Body of pancreas (tissue), 4 donors: ENCODE data around the gene LSM3. TPM values are rescaled to one million over a fixed set of nuclear protein-coding genes. Genes with fewer than 3 reads are reported as not detected.

Experiments used
- ATAC-seq: fragments of 150-250 bp; one replicate; pipeline ENCODE4 v1.9.1; 2016
- DNase-seq, 4 donors: peaks; one replicate each; pipeline ENCODE4 v3.0.0-alpha.2; 2019
- H3K27ac ChIP-seq, 4 donors: fragments of 200-600 bp; sonication (generic); 1 replicate in 3 of 4; 2 replicates in 1 of 4; pipeline versions ENCODE4 v1.5.1 to v1.6.1; 2016 to 2019; ENCODE audit warnings: mild to moderate bottlenecking in 1 of 4, mixed read lengths in 1 of 4, moderate library complexity in 1 of 4
- H3K27me3 ChIP-seq, 2 donors: fragments of 200-600 bp; sonication (generic); one replicate each; pipeline ENCODE4 v1.6.0; 2016; ENCODE audit warnings: mild to moderate bottlenecking in 1 of 2
- H3K36me3 ChIP-seq, 2 donors: fragments of 200-600 bp; sonication (generic); replicated peaks in 1 of 2; 2 replicates each; pipeline ENCODE4 v1.5.1; 2016; ENCODE audit warnings: low read depth in 2 of 2; ENCODE audit not compliant: insufficient read depth in 1 of 2
- H3K4me1 ChIP-seq: fragments of 200-600 bp; sonication (generic); one replicate; pipeline ENCODE4 v1.6.0; 2016
- H3K4me3 ChIP-seq, 2 donors: fragments of 200-600 bp; sonication (generic); 1 replicate in 1 of 2; 2 replicates in 1 of 2; pipeline ENCODE4 v1.5.1; 2016 to 2019
- H3K9me3 ChIP-seq, 3 donors: fragments of 200-600 bp; sonication (generic); 1 replicate in 2 of 3; 2 replicates in 1 of 3; pipeline ENCODE4 v1.5.1; 2016
- POLR2A ChIP-seq, 3 donors: fragments of 450-650 bp; IDR thresholded peaks; one replicate each; pipeline ENCODE4 v1.6.1; 2016; ENCODE audit warnings: antibody characterized with exemption in 3 of 3, mild to moderate bottlenecking in 2 of 3
- WGBS, 2 donors: methylation state at CpG; one replicate each; pipeline ENCODE4 v1.1.5; 2017; 5-methylcytosine and 5-hydroxymethylcytosine counted together
- intact Hi-C: fragments of 100-400 bp; cut with DNase I; formaldehyde crosslinking; loops from one replicate; pipeline ENCODE4 v1.15.1; 2023
- total RNA-seq, 2 donors: library from RNA; depleted of rRNA; stranded (reverse); fragments of >200 nt; gene quantifications; one replicate each; pipeline ENCODE4 v1.1.0, GENCODE V29; 2016
- TF ChIP-seq, protein P1 (sequence below), 7 experiments: fragments of 450-650 bp in 4 of 7; fragments of 200-600 bp in 3 of 7; sonication (generic) in 3 of 7; IDR thresholded peaks; one replicate each; pipeline ENCODE4 v1.5.1; 2016 to 2019; ENCODE audit warnings: antibody characterized with exemption in 7 of 7

Gene LSM3
- total RNA-seq, 2 donors from 2014 or later: 5.3 to 6.0 TPM

DNA sequence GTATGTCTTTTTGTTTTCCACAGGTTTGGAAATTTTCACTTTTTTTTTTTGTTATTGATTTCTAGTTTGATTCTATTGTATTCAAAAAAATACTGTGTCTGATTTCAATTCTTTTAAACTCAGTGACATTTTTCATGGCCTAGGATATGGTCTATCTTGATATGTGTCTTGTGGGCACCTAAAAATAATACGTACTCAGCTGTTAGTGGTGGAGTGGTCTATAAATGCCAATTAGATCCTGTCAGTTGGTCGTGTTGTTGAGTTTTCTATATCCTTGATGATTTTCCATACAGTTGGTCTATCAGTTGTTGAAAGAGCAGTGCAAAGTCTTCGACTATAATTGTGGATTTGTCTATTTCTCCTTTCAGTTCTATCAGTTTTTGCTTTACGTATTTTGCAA, 61.7 kb downstream of the LSM3 start:
- Histone ChIP-seq H3K4me3 (no peak overlapping the region), H3K4me1 (no peaks in the 10 kb centered on the region), H3K27me3 (no peaks in the 10 kb centered on the region), H3K27ac (no peak overlapping the region), H3K36me3 (no peaks in the 10 kb centered on the region), H3K9me3 (no peaks in the 10 kb centered on the region)
- 62 to 64% methylated on average over 4 of the region's 4 CpGs for WGBS, 2 donors
- no peak for ATAC-seq
- intact Hi-C loops: no loop called here
- TF ChIP-seq, protein P1, sequence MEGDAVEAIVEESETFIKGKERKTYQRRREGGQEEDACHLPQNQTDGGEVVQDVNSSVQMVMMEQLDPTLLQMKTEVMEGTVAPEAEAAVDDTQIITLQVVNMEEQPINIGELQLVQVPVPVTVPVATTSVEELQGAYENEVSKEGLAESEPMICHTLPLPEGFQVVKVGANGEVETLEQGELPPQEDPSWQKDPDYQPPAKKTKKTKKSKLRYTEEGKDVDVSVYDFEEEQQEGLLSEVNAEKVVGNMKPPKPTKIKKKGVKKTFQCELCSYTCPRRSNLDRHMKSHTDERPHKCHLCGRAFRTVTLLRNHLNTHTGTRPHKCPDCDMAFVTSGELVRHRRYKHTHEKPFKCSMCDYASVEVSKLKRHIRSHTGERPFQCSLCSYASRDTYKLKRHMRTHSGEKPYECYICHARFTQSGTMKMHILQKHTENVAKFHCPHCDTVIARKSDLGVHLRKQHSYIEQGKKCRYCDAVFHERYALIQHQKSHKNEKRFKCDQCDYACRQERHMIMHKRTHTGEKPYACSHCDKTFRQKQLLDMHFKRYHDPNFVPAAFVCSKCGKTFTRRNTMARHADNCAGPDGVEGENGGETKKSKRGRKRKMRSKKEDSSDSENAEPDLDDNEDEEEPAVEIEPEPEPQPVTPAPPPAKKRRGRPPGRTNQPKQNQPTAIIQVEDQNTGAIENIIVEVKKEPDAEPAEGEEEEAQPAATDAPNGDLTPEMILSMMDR (IDR thresholded peaks at IDR 0.05): no peak
- TF ChIP-seq POLR2A (IDR thresholded peaks at IDR 0.05): no peak
- DNase-seq: no peak

DNA sequence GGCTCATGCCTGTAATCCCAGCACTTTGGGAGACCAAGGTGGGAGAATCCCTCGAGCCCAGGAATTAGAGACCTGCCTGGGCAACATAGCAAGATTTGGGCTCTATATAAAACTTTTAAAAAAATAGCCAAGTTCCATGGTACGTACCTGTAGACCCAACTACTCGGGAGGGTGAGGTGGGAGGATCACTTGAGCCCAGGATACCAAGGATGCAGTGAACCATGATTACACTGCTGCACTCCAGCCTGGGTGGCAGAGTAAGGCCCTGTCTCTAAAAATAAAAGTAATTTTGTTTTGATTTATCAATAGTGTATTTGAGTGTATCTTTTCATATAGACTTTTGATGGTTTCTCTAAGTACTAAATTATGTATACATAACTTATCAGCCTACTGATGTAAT, 63.1 kb downstream of the LSM3 start:
- ATAC-seq: no peak
- no peaks in the 10 kb centered on the region for H3K9me3 ChIP-seq
- no peaks in the 10 kb centered on the region for H3K27me3 ChIP-seq
- TF ChIP-seq, protein P1 (IDR thresholded peaks at IDR 0.05): no peak
- TF ChIP-seq POLR2A (IDR thresholded peaks at IDR 0.05): no peak
- H3K27ac ChIP-seq: no peak overlapping the region
- no peaks in the 10 kb centered on the region for H3K36me3 ChIP-seq
- 82 to 87% methylated on average over 3 of the region's 3 CpGs for WGBS, 2 donors
- H3K4me1 ChIP-seq: no peaks in the 10 kb centered on the region
- H3K4me3 ChIP-seq: no peak overlapping the region
- intact Hi-C loops: no loop called here
- DNase-seq: no peak

DNA sequence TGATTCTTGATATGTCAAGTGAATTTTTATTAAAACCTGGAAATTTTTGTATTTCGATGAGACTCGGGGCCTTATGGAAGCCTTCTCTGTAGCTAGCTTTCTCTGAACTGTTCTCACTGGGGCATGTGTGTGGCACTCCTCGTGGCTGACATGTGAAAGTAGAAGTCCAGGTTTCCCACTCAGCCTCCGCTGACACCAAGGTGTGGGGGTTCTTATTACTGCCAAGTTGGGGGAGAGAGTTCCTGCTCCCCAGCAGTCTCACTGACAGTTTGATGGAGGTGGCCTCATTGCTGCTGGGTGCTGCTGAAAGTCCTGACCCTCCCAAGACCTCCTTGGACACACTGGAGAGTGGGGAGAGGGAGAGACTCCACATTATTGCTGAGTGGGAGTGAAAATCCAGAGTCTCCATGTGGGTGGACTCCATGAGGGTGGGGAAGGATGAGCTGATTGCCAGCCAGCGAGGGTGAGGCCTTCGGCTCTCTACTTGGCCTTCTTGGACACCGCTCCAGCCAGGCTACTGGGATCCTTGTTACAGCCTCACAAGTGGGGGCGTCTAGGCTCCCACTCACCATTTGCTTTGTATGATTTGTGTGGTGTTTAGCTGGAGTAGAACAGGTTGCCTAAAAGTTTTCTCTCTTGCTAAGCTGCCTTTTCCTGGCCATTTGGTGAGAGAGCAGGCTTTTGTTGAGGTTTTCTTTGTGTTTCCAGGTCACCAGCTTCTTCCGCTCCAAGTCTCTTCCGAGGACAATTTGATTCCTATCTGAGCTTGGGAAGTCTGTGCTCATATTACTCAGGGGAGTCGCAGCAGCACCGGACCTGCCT, 64.1 kb downstream of the LSM3 start:
- intact Hi-C loops: no loop called here
- no peaks in the 10 kb centered on the region for H3K36me3 ChIP-seq
- ATAC-seq (no peak), DNase-seq (no peak)
- TF ChIP-seq, protein P1 (IDR thresholded peaks at IDR 0.05): no peak
- TF ChIP-seq POLR2A (IDR thresholded peaks at IDR 0.05): no peak
- no peaks in the 10 kb centered on the region for H3K27me3 ChIP-seq
- no peak overlapping the region for H3K4me3 ChIP-seq
- H3K4me1 ChIP-seq: no peaks in the 10 kb centered on the region
- 81 to 82% methylated on average over 12 of the region's 12 CpGs for WGBS, 2 donors
- no peak overlapping the region for H3K27ac ChIP-seq
- H3K9me3 ChIP-seq: no peaks in the 10 kb centered on the region

DNA sequence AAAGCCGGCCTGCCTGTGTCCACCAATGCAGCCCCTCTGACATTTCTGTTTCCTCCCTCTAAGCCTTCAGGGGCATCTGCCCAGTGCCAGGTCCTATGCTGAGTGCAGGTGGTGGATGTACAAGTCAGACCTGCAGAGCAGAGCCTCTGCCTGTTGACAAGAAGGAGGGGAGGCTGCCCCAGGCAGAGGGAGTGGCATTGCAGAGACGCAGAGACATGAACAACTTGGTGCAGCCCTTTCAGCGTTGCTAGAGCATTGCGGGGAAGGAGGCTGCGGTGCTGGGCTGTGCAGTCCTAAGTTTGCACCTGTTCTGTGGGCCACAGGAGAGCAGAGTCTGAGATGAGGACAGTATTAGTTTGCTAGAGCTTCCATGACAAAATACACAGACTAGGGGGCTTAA, 65.2 kb downstream of the LSM3 start:
- ATAC-seq: no peak
- Histone ChIP-seq H3K9me3 (no peaks in the 10 kb centered on the region), H3K4me1 (no peaks in the 10 kb centered on the region), H3K27ac (no peak overlapping the region), H3K27me3 (no peaks in the 10 kb centered on the region), H3K36me3 (no peaks in the 10 kb centered on the region), H3K4me3 (no peak overlapping the region)
- no peak for DNase-seq
- 76 to 87% methylated on average over 5 of the region's 5 CpGs for WGBS, 2 donors
- TF ChIP-seq, protein P1 (IDR thresholded peaks at IDR 0.05): no peak
- no peak for TF ChIP-seq POLR2A (IDR thresholded peaks at IDR 0.05)
- intact Hi-C loops: no loop called here
